HG02938 (cell line): Measurements from ENCODE around the gene METTL21C.

Experiments used
- ATAC-seq: cut with Tn5 transposase; IDR thresholded peaks from one replicate; pipeline ENCODE4 v1.9.1; 2021; ENCODE audit warnings: mild to moderate bottlenecking, moderate library complexity; ENCODE audit not compliant: unreplicated experiment

The METTL21C gene

DNA sequence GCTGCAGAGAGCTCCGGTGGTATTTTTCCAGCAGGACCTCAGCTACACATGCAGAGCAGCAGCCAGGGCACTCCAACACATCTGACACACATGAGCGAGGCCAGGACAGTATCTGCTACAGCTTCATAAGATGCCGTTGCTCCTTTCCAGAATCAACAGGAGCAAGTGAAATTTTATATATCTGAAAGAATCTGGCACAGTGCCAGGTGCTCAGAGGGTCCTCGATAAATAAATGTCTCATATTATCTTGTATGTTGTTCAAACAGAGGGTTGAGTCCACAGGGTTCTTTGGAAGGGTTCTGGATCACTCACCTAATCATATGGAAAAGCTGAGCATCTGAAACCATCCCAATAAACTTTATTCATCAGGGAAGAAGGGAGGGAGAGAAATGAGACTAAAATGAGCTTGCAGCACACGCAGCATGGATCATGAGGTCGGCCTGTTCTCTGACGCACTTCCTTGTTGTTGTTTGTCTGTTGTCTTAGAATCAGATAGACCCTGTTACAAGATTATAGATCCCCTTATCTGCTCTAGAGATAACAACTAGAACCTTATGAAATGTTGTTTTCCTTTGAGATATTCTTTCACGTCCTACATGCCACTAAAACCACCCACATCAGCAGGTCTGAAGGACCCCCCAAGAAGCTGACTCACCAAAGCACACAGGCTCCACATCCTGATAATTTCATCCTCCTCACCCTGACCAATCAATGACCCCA, 3.2 kb upstream of the METTL21C start:
- no peak for ATAC-seq

DNA sequence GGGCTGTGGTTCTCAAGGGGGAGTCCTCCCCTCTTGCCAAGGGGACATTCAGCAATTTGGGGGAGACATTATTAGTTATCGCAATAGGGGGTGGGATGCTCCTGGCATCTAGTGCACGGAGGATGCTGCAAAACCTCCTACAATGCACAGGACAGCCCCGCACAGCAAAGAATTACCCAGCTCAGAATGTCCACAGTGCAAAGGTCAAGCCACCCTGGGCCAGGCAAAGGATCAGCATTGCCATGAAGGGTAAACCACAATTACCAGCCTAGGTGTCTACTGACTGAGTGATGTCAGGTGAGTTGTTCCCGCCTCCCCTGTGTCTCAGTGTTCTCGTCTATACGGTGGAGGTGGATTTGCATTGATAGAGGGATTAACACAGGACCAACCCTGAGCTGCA, 2.4 kb upstream of the METTL21C start:
- ATAC-seq = no peak

DNA sequence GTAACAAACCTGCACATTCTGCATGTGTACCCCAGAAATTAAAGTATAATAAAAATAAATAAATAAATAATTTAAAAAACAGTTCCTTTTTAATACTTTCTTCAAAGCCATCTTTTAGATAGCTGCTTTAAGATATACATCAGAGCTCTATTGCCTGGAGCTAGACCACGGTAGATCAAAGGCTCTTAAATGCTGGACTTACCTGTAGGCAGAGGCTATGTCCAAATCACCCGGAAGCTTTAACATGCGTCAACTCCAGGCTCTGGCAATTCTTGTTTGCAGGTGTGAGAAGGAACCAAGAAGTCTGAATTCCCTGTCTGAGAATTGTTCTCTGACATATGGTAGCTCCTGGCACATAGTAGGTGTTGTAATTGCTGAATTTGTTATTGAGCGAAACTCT, 1.6 kb upstream of the METTL21C start:
- no peak for ATAC-seq

DNA sequence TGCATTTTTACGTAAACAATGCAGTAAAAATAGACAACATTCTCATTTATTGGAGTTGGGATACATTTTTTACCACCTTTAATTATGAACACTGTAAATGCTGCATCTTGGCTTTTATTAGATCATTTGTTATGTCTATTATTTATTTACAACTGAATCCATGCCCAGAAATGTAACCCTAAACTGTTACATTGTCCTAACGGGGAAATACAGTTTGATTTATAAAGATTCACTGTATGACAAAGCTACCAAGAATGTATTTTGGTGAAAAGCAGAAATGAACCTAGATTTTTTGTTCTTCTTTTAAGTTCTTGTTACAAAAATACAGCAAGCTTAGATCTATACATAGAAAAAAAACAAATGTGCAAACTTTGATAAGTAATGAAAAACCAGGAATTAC, 1.1 kb downstream of the METTL21C start:
- no peak for ATAC-seq

DNA sequence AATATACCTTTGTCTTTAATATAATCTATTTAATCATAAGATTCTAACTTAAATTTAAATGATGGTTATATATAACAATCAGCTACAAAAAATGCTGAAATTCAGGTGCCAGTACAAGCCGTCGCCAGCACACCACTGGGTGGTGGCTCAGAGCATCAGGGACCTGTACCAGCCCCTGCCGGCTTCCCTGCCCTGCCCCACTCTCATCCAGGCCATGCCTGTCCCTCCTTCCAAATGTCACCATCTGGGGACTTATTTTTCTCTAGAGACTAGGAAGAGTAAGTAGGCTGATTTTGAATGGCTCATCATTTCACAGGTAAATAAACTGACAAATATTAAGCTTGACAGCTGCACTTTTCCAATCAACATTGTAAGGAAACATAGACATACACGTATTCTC, 1.6 kb downstream of the METTL21C start:
- ATAC-seq = no peak

DNA sequence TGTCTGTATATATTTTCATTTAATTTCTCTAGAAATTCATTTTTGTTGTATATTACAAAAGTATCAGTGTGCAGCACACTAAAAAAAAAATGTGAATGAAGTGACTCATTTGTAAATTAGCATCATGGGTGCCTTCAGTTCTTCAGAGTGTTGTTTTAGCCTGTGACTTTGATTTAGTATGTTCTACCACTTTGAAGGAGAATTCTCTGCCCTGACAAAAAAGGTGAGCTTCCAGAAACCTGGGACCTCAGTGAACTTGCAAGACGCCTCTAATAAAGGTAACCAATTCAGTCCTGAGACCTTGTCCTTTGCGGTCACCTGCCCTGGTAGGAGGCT, 2.4 kb downstream of the METTL21C start:
- no peak for ATAC-seq

DNA sequence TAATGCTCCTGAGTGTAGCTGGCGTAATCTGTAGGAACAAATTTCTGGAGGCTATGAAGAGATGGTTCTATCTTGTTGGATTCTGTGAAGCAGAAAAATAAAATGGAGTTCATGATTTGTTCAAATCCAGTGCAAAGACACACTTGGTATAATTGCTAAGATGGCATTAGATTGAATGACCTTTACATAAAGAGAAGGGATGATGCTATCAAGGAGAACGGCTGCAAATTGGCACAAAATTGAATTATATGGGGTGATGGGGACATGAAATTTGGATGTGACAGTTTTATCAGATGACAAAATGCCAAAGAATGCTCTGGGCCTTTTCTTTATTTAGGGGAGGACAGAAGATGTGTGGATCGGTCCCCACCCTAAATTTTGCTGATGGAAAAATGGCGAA, 4.0 kb downstream of the METTL21C start:
- no peak for ATAC-seq

DNA sequence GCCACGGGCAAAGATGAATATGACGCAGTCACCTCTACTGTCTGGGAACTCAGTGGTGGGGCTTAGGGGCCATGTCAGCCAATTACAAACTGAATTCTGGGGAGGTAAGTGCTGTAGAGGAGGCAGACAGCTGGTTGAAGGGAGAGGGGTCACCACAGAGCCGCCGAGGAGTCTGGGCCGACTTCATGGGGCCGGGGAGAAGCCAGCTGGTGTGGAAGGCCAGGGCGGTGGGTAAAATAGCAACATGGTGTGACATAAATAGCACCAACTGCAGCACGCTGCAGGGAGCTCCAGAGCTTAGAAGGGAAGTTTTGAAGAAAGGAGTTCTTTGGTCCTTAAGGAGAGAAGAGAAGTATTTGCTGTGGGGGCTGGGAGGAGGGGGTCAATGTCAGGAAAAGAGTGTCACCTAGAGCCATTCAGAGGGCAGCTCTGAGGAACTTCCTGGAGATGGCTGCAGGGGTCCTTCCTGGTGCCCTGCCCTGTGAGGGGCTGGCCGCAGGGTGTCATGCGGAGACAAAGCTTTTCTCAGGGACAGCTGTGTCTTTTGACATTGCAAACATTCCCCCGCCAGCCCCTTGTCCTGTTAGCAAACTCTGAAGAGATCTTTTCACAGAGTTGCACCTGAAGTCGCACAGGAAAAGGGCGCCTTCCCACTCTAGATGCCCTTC, 6.4 kb downstream of the METTL21C start:
- ATAC-seq = no peak

DNA sequence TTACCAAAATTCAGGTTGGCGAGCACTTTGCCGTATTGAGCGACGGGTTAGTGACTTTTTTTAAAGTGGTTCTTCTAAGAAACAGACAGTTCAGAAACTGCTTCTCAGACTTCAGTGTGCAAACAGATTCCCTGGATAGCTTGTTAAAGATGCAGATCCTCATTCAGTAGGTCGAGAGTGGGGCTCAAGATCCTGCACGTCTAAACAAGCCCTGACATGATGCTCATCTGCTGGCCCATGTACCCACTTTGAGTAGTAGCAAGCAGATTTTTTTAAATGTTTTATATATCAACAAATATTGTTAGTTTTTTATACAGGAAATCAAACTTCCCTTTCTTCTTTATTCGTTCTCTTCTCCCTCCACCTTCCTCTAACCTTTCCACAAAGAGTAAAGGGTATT, 7.3 kb downstream of the METTL21C start:
- no peak for ATAC-seq

DNA sequence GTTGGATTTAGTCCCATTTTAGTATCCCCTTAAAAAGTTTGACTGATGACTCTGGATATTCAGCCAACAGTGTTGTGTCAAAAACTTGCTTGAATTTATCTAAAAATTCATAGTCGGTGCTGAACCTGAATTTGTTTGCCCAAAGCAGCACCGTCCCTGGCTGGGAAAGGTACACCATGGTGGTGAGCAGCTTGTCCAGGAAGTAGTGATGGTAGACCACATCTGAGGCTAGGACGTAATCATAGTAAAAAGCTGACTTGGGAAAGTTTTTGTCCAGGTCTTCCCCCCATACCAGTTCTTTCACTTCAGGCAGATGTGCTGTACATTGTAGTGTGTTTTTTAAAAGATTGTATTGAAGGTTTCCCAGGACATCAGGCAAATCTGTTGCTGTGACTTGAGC, 8.8 kb downstream of the METTL21C start:
- no peak for ATAC-seq

DNA sequence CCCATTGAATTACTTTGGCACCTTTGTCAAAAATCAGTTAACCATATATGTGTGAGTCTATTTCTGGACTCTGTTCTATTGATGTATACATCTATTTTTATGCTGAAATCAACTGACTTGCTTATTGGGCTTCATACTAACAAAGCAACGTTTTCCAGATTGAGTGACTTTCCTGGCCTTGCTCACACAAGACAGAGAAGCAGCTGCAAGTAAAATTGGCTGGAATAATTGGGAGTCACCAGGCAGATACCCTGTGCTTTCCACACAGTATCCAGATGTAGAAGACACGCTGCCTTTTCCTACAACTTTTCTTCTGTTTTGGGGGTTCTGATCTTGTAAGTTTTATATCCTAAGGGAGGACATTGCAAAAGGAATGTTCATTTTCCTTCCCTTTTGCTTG, 11.2 kb downstream of the METTL21C start:
- no peak for ATAC-seq

DNA sequence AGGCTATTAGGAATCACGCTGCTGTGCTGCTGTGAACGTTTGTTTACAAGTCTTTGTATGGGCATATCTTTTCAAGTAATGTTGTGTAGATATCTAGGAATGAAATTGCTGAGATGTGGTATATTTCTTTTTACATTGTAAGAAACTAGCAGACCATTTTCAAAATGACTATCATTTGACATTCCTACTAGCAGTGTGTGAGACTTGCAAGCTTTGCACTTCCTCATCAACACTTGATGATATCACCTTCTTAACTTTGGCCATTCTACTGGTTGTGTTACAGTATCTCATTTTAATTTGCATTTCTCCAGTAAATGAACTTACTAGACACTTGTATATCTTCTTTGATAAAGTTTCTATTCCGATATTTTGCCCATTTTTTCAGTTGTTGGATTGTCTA, 12.1 kb downstream of the METTL21C start:
- ATAC-seq = no peak

DNA sequence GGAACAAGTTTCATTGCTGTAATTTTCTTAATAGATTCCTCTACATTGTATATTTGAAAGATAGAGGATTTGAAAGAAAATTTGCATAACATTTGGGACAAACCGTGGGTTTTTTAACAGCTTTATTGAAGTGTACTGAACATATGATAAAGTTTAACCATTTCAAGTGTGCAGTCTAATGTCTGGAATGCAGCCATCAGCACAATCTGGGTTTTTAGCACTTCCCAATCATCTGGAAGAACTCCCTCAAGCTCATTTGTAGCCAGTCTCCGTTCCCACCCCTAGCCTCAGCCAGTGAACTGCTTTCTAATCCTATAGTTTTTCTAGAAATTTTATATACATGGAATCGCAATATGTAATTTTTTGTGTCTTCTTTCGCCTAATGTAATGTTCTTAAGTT, 12.6 kb downstream of the METTL21C start:
- ATAC-seq = no peak

DNA sequence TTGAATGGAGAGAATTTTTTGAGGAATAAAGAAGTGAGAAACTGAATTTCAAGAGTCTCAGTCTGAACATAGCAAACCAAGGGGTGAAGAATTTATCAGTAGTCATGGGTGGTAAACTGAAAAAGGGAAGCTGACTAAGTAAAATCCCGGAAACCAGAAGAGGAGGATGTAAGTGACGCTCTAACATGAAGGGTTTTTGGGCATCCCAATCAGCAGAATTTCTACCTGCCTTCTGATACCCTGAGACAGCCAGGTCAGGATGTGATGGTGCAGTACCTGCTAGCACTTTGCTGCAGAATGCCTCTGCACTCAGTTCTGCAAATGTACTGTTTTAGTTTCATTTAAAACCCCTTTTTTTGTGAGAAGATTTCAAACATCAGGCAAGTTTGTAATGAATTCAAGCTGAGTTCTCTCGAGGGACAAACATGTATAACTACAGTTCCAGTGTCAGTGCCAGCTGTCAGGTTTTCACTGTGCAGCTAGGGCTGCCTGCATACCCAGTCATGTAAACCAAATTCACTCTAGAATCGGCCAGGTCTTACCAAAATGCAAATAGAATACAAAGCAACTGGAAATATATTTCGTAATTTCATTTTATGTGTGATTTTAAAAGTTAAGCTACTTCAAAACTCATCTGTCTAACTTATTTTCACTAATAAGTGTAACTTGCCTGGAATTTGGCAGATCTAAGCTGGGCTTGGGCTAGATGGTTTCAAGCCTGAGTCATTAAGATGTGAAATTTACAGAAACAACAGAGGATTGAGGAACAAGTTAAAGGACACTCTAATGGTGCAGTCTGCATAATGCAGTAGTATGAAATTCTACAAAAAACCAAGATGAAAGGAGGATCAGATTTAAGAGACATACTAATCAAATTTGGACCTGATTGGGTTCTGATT, 13.8 kb downstream of the METTL21C start:
- ATAC-seq = no peak

DNA sequence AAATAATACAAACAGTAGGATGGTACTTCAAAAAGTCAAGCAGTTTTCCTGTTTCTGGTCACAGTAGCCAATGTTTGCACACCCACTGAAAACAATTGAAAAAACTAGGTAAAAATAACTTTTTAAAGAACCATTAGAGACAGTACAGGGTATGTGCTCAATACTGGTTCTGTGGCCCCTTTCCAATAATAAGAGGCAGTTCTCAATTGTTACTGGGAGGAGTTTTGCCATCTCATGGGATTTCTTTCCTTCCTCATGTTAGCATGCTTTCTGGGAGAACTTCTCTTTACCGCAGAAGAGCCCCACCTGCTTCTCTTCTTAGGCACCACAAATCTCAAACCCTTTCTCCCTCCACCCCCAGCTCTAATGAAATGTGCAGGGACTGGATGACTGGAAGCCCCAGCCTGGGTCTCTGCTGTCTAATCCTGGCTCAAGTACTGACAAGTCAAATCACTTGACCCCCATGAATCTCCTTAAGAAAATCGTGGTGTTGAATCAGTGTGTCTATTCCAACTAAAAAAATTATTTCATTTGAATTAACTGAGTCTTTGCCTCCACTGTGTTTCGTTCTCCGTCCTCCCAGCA, 14.6 kb downstream of the METTL21C start:
- no peak for ATAC-seq

DNA sequence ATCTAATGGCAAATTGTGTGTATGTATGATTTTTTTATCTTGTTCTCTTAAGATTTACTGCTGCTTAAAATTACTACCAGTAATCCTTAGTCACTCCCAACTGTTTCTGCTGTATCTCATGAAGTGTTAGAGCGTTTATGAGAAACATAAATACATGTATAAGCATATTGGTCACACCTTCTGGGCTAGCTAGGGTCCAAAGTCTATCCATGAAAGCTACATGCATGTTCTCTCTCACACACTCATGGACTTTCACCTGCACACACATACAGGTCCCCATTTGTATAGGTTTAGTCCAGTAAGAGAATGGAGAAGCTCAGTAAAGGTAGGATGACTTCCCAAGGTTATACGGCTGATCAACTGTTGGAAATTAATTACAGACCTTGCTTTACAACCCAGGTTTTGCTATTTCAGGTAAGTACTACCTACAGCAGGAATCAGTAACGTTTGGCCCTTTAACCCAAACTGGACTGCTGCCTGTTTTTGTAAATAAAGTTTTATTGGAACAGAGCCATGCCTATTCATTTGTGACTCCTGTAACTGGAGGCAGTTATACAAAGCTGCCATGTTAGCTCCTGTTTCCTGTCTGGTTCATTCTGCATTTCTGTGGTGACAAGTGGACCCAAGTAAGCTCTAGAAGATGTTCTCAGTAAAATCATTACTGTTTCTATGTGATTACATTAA, 15.3 kb downstream of the METTL21C start:
- ATAC-seq = no peak

DNA sequence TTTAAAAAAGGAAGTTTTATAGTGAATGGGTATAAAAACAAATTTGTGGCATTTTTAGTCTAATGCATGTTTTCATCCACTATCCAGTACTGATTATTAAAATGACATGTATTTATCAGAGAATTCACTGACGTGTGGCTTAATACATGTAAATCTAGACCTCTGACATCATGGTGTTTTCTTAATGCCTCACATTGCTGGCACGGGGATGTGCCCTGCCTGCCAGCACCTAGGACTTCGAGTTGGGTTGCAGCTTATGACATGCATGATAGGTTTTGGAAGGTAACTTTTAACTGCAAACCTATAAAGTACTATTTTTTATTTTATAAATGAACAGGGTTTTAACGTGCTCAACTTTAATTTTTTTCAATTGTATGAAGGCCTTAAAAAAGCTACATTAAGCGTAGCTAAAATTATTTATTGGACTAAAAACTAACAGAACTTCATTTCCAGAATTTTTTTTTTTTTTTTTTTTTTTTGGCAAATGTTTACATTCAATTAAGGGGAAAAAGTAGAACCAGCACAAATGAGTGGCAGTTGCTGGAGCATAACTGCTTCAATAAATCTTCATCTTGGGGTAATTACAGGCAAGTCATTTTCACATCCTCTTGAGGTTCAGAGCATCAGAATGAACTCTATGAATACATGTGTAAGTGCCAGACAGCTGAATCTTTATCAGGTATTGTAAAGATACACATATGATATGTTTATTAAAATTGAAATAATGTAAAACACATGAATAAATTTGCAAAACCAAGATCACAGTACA, 16.3 kb downstream of the METTL21C start:
- ATAC-seq = no peak

DNA sequence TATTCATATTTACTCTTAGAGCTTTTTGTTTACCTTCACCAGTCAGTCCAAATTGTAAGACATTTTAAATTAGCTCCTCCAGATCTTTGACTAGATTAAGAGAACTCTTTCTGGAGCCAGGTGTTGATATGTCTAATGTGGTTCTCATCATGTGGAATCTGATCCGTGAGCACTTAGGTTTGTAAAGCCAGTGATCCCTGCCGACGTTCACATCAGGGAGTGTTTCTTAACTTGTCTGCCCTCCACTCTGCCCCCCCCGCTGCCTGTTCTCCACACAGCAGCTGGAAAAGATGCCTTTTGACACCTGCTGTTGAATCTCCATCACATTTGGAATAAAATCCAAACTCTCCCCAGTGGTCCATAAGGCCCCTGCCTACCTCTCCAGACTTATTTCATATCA, 17.7 kb downstream of the METTL21C start:
- no peak for ATAC-seq

DNA sequence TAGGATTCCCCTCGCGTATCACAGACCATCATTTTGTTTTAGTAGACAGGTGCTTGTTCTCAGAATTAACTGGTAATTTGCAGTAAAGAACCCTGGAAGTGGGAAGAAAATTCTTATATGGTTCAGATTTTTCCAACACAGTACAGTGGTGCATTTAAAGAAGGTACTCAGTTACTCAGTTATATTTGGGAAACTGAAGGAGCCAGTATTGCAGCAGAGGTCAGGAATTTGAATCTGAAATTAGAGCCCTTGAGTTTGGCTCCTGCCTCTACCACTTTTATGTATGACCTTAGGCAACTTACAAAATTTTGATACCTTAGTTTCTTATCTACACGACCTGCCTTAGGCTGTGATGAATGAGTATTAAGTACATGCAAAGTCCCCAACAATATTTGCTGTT, 19.7 kb downstream of the METTL21C start:
- ATAC-seq = no peak

DNA sequence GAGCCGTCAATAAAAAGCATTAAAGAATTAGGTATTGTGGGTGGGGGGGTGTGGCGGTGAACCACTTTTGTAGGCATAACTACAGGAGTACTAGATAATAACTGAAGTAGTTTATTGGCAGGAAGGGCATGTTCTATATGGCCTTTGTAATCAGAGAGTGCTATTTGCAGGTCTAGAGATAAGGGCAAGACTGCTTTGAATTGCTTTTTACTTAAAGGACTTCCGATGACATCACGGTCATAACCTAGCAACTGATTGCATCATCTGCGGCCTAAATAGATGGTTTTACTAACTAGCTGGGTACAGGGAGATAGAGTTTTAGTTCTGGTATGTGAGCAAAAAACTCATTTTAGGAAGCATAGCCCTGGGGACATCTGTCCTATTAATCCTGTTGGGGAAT, 24.7 kb downstream of the METTL21C start:
- no peak for ATAC-seq
